Astrocyte of the spinal cord (primary cell): ENCODE results near the gene INO80.

Source experiments
- DNase-seq: peaks from one replicate; pipeline ENCODE4 v3.0.0; 2011; ENCODE audit warnings: low read depth, low spot score
- H3K4me3 ChIP-seq: 2 replicates; pipeline ENCODE4 v1.5.1; 2011; ENCODE audit warnings: low read depth, mild to moderate bottlenecking, low read length, moderate library complexity
- CTCF ChIP-seq: IDR thresholded peaks from 2 replicates; pipeline ENCODE4 v1.5.1; 2012; ENCODE audit warnings: low read depth, mild to moderate bottlenecking, low read length, inconsistent platforms
- in situ Hi-C: cut with HindIII; loops from 2 replicates; pipeline ENCODE4 v1.10.0; 2017; ENCODE audit warnings: low sequenced_read_pairs

INO80 gene

DNA sequence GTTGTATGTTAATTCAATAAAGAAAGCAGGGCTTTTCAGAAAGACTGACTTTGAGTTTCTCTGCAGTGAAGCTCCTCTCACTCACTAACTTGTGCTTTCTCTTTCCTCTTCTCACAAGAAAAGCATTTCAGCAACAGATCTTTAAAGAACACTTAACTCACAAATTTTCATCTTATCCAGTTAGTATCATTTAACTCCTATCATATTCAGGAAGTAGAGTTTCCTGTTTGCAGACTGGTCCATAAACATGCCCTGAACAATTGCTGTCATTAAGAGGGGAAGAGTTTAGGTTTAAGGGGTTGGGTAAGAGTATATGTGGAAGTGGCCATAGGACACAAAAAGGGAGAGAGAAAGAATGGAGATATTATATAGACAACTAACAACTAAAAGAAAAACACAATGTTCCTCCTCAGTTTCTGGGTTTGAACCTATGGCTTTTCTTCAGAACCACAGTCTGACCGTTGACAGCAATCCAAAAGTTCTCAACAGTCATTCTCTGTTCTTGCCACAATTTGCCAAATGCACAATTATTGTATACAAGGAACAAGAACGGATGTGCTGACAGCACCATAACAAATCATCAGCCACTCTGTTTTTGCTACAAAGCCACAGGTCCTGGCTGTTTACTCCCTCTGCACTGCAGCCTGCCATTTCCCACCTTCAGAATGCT, 98.9 kb downstream of the INO80 start:
- in situ Hi-C loops = no loop called here
- H3K4me3 ChIP-seq = no peak overlapping the region
- no peak for TF ChIP-seq CTCF
- peak; percentile 8 for DNase-seq

- no peak for DNase-seq
- in situ Hi-C loops = no loop called here
- no peak overlapping the region for H3K4me3 ChIP-seq
- no peak for TF ChIP-seq CTCF
Measured at GRCh38 chr15:41013691-41014414, 102.2 kb downstream of the INO80 start.

GRCh38 chr15:41011055-41011815, 104.8 kb downstream of the INO80 start:
- TF ChIP-seq CTCF = no peak
- no peak overlapping the region for H3K4me3 ChIP-seq
- no peak for DNase-seq
- in situ Hi-C loops = no loop called here

DNA sequence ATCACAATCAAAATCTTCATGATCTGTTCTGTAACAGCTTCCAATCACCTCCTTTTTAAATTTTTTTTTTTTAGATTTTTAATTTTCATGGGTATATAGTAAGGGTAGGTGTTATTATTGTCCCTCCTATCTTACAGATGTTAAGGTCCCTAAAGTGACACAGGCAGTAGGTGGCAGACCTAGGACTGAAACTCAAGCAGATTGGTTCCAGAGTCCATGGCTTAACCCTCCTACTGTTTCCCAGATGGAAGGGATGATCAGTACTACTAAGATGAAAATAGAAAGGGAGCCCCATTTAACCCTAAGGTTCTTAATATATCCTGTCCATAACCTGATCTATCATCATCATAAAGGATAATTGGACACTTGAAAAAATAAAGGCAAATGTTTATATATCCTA, 105.7 kb downstream of the INO80 start:
- no peak for TF ChIP-seq CTCF
- no peak for DNase-seq
- in situ Hi-C loops = no loop called here
- H3K4me3 ChIP-seq = no peak overlapping the region

GRCh38 chr15:41006479-41006878, 109.6 kb downstream of the INO80 start:
- no peak overlapping the region for H3K4me3 ChIP-seq
- no peak for TF ChIP-seq CTCF
- in situ Hi-C loops = no loop called here
- DNase-seq = no peak

GRCh38 chr15:41004490-41004889, 111.6 kb downstream of the INO80 start:
- in situ Hi-C loops = no loop called here
- TF ChIP-seq CTCF = no peak
- H3K4me3 ChIP-seq = no peak overlapping the region
- no peak for DNase-seq
